Left cardiac atrium (tissue), 4 donors: ENCODE measurements around the gene COL8A2. TPM values are rescaled to one million over a fixed set of nuclear protein-coding genes. Genes with fewer than 3 reads are reported as not detected.
A peak's percentile ranks its signal among the peaks of the same experiment; 100 is the strongest.
"Not testable (repeated sequence)": the region's sequence is repeated elsewhere in the genome, so short reads cannot be mapped to it uniquely, and the experiment has no call there.

Experiments
- ATAC-seq, 2 donors: fragments of 200-7000 bp; cut with Tn5 transposase; one replicate each; pipeline ENCODE4 v1.9.1; 2020; ENCODE audit warnings: mild to moderate bottlenecking in 2 of 2, moderate library complexity in 2 of 2
- DNase-seq: peaks from one replicate; pipeline ENCODE4 v3.0.0-alpha.2; 2020
- intact Hi-C, 2 donors: fragments of 100-400 bp; cut with DNase I; formaldehyde crosslinking; loops; one replicate each; pipeline versions ENCODE4 v1.14.1 to v1.15.1; 2022 to 2023
- total RNA-seq, 2 donors: library from RNA; stranded (reverse); fragmentation: NEBNext Ultra II Directional; extraction: Animal tissue kit (Norgen Biotek cat#: 25700); gene quantifications; one replicate each; pipeline ENCODE4 v1.2.1, GENCODE V29; 2021
- donor health status: DM: no; HTN: yes; CAD: no.
- donor health status: DM: no; HTN: yes; CAD: no; lungs with severe emphysema.
- donor health status: DM: yes; HTN: yes; CAD: no.
- donor health status: Dilated cardiomyopathy.

The COL8A2 gene
- total RNA-seq, 2 donors from 2014 or later: 3.8 to 4.2 TPM

DNA sequence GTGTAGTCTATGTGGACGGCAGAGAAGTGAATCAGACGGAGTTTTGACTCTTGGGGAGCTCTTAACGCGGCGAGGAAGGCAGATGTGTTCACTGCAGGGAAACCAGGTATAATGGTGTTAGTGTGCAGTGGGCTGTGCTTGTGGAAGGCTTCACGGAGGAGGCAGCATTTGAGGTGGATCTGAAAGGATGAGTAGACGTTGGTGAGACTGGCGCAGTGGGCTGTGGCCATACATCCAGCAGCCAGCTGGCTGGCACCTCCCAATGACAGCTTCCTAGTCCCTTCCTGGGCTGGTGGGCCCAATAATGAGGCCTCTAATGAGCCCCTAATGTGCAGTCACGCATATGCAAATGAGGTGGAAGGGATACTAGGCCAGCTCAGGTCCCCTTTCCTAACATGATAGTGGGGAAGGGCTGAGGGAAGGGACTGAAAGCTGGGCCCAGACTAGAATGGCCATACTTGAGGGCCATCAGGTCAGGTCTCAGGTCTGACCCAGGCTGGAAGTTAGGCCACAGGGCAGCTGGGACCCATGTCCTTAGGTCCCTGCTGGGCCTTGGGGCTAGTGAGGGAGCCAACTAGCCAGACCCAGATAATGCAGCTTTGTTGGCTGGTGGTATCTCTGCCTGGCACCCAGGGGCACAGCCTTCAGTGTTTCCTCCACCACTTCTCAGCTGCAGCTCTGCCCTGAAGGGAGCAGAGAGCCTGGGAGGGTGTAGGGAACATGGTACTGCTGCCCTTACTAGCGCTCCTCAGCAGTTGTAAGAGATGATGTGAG lies 34.8 kb upstream of the COL8A2 start:
- DNase-seq: no peak
- intact Hi-C loops: loop anchor here in 1 of 2 donors (10.0 kb wide), 1 partner anchor 125 kb away; no protein-coding TSS in a partner anchor

DNA sequence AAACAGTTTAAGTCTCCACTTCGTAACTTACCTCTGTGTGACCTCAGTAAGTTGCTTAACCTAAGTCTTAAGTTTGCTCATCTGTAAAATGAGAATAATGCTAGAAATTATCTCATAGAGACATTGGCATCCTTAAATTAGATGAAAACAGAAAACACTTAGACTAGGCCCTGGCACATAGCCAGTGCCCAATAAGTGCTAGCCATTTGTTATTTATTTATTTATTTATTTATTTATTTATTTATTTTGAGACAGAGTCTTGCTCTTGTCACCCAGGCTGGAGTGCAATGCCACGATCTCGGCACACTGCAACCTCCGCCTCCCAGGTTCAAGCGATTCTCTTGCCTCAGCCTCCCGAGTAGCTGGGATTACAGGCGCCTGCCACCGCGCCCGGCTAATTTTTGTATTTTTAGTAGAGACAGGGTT lies 33.8 kb upstream of the COL8A2 start:
- not testable (repeated sequence) for ATAC-seq, DNase-seq
- intact Hi-C loops: loop anchor here in 1 of 2 donors (10.0 kb wide), 1 partner anchor 126 kb away; no protein-coding TSS in a partner anchor

More for the DNA sequence above, 34.8 kb upstream of the COL8A2 start:
- no peak for ATAC-seq

DNA sequence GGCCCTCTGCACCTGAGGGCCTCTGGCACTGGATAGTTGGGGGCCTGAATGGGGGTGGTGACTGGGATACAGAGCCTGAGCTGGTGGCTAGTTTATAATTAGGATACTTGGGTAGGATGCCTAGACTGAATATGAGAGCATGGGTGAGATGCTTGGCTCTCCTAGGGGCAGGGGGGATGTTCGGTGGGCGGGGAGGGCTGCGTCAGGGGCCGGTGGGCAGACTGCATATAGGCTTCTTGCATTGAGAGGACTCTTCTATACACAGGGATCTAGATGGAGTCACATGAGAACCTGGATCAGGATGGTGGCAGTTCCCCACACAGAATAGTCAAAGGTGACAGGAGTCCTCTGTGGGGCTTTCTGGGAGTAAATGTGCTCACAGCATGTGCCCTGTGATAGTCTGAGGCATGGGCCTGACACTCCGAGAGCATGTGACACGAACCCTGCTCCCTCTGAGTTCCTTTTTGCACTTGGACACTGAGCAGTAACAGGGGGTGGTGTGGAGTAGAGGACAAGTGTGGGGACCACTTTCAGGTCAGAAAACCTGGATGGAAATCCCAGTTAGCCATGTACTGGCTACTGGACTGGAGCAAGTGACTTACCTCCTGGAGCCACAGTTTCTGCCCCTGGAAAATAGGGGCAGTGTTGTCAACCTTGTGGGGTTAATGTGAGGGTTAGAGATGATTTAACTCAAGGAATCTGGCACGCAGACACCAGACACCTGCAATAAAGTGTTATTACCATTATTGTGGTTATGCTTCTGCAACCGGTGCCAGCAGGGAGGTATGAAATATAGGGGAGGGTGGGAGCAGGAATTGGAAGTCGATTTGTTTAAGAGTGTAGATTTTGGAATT lies 33.2 kb upstream of the COL8A2 start:
- ATAC-seq: no peak
- intact Hi-C loops: loop anchor here in 1 of 2 donors (10.0 kb wide), 1 partner anchor 127 kb away; no protein-coding TSS in a partner anchor
- no peak for DNase-seq

GRCh38 chr1:36157115-36157903 lies 32.3 kb upstream of the COL8A2 start:
- DNase-seq (no peak), ATAC-seq (peak in 1 of 2 donors; percentile 1)
- intact Hi-C loops: loop anchor here in 1 of 2 donors (10.0 kb wide), 1 partner anchor 127 kb away; no protein-coding TSS in a partner anchor

- DNase-seq (peak; percentile 78), ATAC-seq (peak; percentile 50 to 66)
- intact Hi-C loops: loop anchor here in 1 of 2 donors (10.0 kb wide), 1 partner anchor 128 kb away; no protein-coding TSS in a partner anchor
These were observed 31.5 kb upstream of the COL8A2 start for GRCh38 chr1:36156329-36157114.

DNA sequence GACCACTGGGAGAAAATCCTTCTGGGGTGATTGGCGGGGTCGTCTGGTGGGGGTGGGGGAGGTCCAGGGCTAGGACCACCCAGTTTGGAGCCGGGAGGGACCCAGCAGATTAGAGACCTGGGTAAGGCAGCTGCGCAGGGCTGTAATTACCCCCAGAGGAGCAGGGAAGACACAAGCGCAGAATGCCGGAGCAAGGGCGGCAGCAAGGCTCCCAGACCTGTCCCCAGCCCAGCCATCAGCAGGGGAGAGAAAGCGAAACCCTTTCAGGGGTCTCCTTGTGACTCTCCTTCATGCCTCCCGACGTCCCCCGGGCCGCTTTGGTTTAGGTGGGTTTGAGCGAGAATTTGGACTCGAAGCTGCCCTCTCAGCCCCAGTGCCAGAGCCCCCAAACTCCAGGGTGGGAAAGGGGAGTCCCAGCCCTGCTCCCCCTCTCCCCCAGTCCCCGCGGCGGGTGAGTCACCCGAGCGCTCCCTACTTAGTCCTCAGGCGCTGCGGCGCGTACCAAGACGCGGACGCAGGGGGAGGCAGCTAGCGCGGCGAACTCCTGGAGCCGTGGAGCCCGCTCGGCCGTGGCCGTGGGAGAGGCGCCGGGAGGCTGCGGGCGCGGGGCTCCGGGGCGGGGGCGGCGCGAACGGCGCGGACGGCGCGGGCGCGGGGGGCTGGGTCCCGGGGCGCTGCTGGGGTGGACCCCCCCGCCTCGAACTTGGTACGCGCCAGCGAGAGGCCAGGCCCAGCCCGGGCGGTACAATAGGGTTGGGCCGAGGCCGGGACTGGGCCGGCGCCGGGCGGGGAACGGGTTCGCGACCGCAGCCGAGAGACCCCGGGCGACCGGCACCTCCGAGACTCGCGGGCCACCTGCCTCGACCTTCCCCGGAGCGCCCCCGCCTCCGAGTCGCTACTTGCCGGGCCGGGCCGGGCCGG lies 30.6 kb upstream of the COL8A2 start, which contains the start of gene MAP7D1:
TSS of gene MAP7D1 (plus strand) at position 753 of the 921 bp plus-strand sequence. CDS start 258 bp downstream, outside the sequence.
- ATAC-seq (peak; percentile 76 to 85), DNase-seq (peak; percentile 92)
- intact Hi-C loops: loop anchor here in 1 of 2 donors (10.0 kb wide), 1 partner anchor 129 kb away; no protein-coding TSS in a partner anchor

GRCh38 chr1:36154765-36155407 lies 29.9 kb upstream of the COL8A2 start:
- peak; percentile 2 to 17 for ATAC-seq
- DNase-seq: peak; percentile 63
- intact Hi-C loops: loop anchor here (5.0 to 10.0 kb wide), 3 partner anchors 32 to 130 kb away; partner anchors contain the start of gene THRAP3 (in 1 of the 2)

DNA sequence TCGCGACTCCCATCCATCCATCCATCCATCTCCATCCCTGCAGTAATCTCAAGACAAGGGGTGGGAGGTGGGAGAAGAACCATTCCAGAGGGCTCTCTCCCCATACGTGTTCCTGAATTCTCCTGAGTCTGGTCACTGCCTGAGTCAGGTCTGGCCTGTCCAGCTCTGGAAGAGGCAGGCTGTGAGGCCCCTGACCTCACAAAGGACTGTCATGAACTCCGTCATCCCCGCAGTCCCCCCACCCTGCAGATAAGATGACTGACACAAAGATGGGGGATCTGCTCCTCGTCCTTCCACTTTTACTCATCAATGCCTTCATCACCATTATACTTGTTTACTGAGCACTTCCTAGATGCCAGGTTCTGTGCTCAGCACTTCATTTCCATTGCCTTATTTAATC lies 29.3 kb upstream of the COL8A2 start:
- intact Hi-C loops: loop anchor here (5.0 to 10.0 kb wide), 3 partner anchors 33 to 130 kb away; partner anchors contain the start of gene THRAP3 (in 1 of the 2)
- no peak for ATAC-seq
- DNase-seq: no peak

GRCh38 chr1:36153476-36153875 lies 28.5 kb upstream of the COL8A2 start:
- ATAC-seq (no peak), DNase-seq (no peak)
- intact Hi-C loops: loop anchor here (5.0 to 10.0 kb wide), 3 partner anchors 34 to 131 kb away; partner anchors contain the start of gene THRAP3 (in 1 of the 2)

- intact Hi-C loops: loop anchor here (2.0 to 10.0 kb wide), 4 partner anchors 35 to 133 kb away; partner anchors contain the start of gene THRAP3 (in 1 of the 2)
- DNase-seq: peak; percentile 55
- no peak for ATAC-seq
These were observed 26.8 kb upstream of the COL8A2 start for GRCh38 chr1:36151845-36152203.

DNA sequence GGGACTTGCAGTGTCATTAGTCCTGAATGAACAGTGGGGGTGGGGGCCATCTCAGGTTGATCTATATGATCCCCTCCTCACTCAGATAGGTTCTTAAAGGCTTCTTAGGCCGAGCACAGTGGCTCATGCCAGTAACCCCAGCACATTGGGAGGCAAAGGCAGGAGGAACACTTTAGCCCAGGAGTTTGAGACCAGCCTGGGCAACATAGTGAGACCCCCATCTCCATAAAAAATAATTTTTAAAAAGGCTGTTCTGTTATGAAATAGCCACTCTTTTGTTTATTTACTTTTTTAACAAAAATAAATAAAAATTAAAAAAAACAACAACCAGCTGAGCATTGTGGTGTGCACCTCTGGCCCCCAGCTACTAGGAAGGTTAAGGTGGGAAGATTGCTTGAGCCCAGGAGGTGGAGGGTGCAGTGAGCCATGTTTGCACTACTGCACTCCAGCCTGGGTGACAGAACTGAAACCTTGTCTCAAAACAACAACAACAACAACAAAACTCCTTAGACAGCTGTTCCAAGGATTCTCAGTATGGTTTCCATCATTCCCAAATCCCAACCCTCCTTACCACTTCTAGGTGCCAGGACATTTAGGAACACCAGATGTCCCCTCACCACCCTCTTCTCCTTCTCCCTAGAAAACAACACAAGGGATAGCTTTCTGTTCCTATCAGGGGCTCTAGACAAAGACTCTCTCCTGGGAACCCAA lies 26.3 kb upstream of the COL8A2 start:
- no peak for DNase-seq
- intact Hi-C loops: loop anchor here (2.0 to 10.0 kb wide), 4 partner anchors 36 to 134 kb away; partner anchors contain the start of gene THRAP3 (in 1 of the 2)
- no peak for ATAC-seq

DNA sequence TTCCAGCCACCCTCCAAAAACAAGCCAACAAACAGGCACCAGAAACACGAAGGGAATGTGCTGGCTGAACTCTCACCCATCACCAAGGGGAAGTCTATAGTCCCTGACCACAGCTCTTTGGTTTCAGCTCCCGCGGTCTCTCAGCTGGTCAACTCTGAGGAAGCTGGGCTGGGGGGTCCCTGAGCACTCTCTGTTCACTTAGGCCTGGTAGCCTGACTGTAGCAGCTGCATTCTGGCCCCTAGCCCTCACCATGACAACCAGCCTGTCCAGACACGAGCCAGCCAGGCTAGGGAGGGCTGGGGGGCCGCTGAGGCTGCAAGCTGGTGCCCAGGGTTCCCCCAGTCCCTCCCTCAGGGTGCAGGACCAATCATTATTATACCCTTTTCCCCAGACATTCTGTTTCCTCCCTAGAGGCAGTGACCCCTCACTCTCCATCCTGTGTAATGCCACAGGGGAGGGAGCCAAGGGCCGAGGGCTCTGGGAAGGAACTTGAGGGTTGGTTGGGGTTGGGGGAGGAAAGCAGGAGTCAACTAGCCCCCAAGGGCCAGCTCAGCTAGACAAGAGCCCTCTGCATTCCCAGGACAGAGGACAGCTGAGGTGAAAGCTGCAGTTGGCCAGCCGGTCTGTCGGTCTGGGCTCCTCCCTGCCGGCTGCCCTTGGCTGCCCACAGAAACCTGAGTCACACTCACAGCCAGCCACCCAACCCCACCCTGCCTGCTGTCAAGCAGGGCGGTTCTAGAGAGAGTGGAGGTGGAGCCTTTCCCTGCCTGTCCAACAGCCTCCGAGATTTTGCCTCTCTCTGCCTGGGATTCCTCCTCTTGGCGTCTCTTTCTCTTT lies 25.5 kb upstream of the COL8A2 start:
- intact Hi-C loops: loop anchor here (2.0 to 10.0 kb wide), 4 partner anchors 37 to 134 kb away; partner anchors contain the start of gene THRAP3 (in 1 of the 2)
- DNase-seq (peak; percentile 94), ATAC-seq (peak; percentile 73 to 84)

DNA sequence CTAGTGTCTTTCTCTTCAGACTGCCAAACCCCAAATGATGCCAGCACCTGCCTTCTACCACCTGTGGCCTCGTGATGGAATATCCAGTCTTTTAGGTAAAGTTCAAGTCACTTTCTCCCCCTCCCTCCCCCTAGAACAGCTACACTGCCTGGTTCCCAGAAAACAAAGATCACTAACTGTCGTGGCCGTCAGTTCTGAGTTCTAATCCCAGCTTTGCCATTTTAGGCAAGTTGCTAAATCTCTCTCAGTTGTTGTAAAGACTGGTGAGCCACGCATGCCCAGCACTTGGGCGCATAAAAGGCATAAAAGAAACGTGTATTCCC lies 24.9 kb upstream of the COL8A2 start:
- no peak for DNase-seq
- intact Hi-C loops: loop anchor here (1.0 to 10.0 kb wide), 6 partner anchors 37 to 272 kb away; partner anchors contain the start of gene THRAP3 (in 1 of the 2)
- ATAC-seq: no peak
